ENCODE data around the gene TSPAN13. TPM values are rescaled to one million over a fixed set of nuclear protein-coding genes. Genes with fewer than 3 reads are reported as not detected.

The TSPAN13 gene
- total and polyA plus RNA-seq, 10 of the 15 experiments (the other 5 are each of a cell fraction or from before 2014, with no cell fraction given) = 0.26 to 0.37 TPM; not detected in 8

GRCh38 chr7:16804674-16805439 lies 51.3 kb downstream of the TSPAN13 start, which contains the start of gene AGR2:
Gene AGR2, minus strand, starts transcription at chr7:16804999. Its CDS starts 3,203 bp downstream, at chr7:16801796.
- ATAC-seq (no peak), FAIRE-seq (no peak), DNase-seq (ENCODE audit: low read depth, low spot score) (no peak)
- intact Hi-C loops (cut with micrococcal nuclease; ENCODE audit: unreplicated experiment) = no loop called here
- Histone ChIP-seq H3K27ac (ENCODE audit: control insufficient read depth, insufficient read depth) (no peak within 1 kb of the TSS), H3K9ac (ENCODE audit: control insufficient read depth, insufficient read depth, low read length) (no peak within 1 kb of the TSS), H2AFZ (ENCODE audit: control insufficient read depth, low read depth, low read length) (no peak within 1 kb of the TSS), H3K36me3 (ENCODE audit: control insufficient read depth in 2 of 2, insufficient read depth in 2 of 2, low read length in 1 of 2) (no peaks in the 10 kb centered on the region), H3K9me3 (replicated peaks; ENCODE audit: control insufficient read depth, insufficient read depth, low read length) (no peaks in the 10 kb centered on the region), H3K4me3 (no peak within 1 kb of the TSS), H3K79me2 (ENCODE audit: control insufficient read depth, insufficient read depth, low read length) (no peaks in the 10 kb centered on the region), H3K27me3 (replicated peaks in 1 of 2; ENCODE audit: control insufficient read depth in 2 of 2, insufficient read depth in 2 of 2, low read length in 1 of 2) (no peaks in the 10 kb centered on the region), H3K4me1 (ENCODE audit: control insufficient read depth, insufficient read depth, low read length) (no peaks in the 10 kb centered on the region), H3K4me2 (ENCODE audit: control insufficient read depth, insufficient read depth) (no peak within 1 kb of the TSS), H4K20me1 (ENCODE audit: control insufficient read depth, insufficient read depth) (no peaks in the 10 kb centered on the region)
- in situ Hi-C loops (cut with MboI) = no loop called here
- ChIA-PET CTCF (interaction anchor here (1.4 kb wide), 1 partner anchor 113 kb away, joined by 4 read pairs; no protein-coding TSS in a partner anchor), RAD21 (ENCODE audit: unreplicated experiment) (no interaction called here), SMC1A (ENCODE audit: uncharacterized antibody, unreplicated experiment) (no interaction called here), POLR2A (no interaction called here)
- no TSS peak for BruUV-seq (replicated peaks)
- TF ChIP-seq HDGF (IDR thresholded peaks at IDR 0.05) (no peak), BACH1 (IDR thresholded peaks at IDR 0.05; ENCODE audit: borderline replicate concordance) (no peak), STAT1 (conservative IDR thresholded peaks at IDR 0.05) (no peak), RELB (IDR thresholded peaks at IDR 0.05; ENCODE audit: low read depth) (no peak), BRCA1 (IDR thresholded peaks at IDR 0.05; ENCODE audit: low read depth, low read length) (no peak), MXI1 (IDR thresholded peaks at IDR 0.05; ENCODE audit: low read depth, low read length) (no peak), BCLAF1 (IDR thresholded peaks at IDR 0.05) (no peak), ZBTB4 (CRISPR knock-in tag; IDR thresholded peaks at IDR 0.05) (no peak), RBBP5 (conservative IDR thresholded peaks at IDR 0.05) (no peak), CHD4 (IDR thresholded peaks at IDR 0.05) (no peak), E4F1 (IDR thresholded peaks at IDR 0.05; ENCODE audit: borderline replicate concordance, partially characterized antibody) (no peak)
- 34% methylated on average over 13 of the region's 13 CpGs for WGBS (ENCODE audit: insufficient coverage, insufficient replicate concordance, low lambda C conversion rate, missing lambda C conversion rate)

All from GM12878 (cell line).